ENCODE measurements around the gene CPT1B.

DNA sequence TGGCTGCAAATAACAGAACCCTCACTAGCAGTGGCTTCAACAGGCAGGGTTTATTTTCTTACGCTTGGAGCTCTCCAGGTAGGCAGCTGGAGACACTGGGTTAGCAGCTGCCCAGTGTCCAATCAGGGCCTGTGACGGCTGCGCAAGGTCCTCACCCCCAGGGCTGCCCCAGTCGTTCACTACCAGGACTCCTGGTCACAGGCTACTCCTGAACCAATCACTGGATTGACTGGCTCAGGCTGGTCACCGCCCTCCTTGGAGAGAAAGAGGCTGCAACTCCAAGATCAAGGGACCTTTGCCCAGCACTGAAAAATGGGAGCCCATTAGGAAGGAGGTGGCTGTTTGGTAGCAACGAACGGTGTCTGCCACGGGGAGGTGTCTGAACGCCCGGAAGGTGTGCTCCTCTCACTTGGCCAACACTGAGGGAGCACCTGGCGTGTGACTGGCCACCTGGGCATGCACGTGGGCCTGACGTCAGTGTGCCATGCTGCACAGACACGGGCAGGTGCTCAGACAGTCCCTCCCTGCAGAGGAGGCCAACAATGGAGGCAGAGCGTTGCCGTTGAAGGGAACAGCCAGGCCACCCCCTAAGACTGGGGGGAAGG is 44.6 kb upstream of the CPT1B start:
- no peak for TF ChIP-seq CTCF (IDR thresholded peaks at IDR 0.05; ENCODE audit: insufficient read depth, low read depth, low read length)
- TF ChIP-seq EZH2 (IDR thresholded peaks at IDR 0.05; ENCODE audit: insufficient read depth, low read length): no peak
